SJCRH30 (cell line): ENCODE data around the gene PAX8. TPM values are rescaled to one million over a fixed set of nuclear protein-coding genes. Genes with fewer than 3 reads are reported as not detected.

Experiments used
- DNase-seq, 2 experiments: peaks; one replicate each; pipeline ENCODE4 v3.0.0-alpha.2; 2015 to 2020
- H3K27ac ChIP-seq: fragments of 250-450 bp; sonication (Bioruptor Pico); 2 replicates; pipeline ENCODE4 v1.5.1; 2020; ENCODE audit warnings: mild to moderate bottlenecking, moderate library complexity
- H3K27me3 ChIP-seq: fragments of 250-450 bp; sonication (Bioruptor Pico); 2 replicates; pipeline ENCODE4 v1.5.1; 2020; ENCODE audit warnings: mild to moderate bottlenecking, moderate library complexity
- H3K36me3 ChIP-seq: fragments of 250-450 bp; sonication (Bioruptor Pico); 2 replicates; pipeline ENCODE4 v1.5.1; 2020; ENCODE audit warnings: mild to moderate bottlenecking, moderate library complexity
- H3K4me1 ChIP-seq: fragments of 250-450 bp; sonication (Bioruptor Pico); 2 replicates; pipeline ENCODE4 v1.5.1; 2020; ENCODE audit warnings: mild to moderate bottlenecking, moderate library complexity
- H3K4me3 ChIP-seq: fragments of 250-450 bp; sonication (Bioruptor Pico); 2 replicates; pipeline ENCODE4 v1.5.1; 2020; ENCODE audit warnings: mild to moderate bottlenecking, moderate library complexity
- H3K9me3 ChIP-seq: fragments of 250-450 bp; sonication (Bioruptor Pico); replicated peaks from 2 replicates; pipeline ENCODE4 v1.5.1; 2020; ENCODE audit warnings: mild to moderate bottlenecking, moderate library complexity
- total RNA-seq: library from RNA; depleted of rRNA; stranded (reverse); fragments of >200 nt; shearing (Covaris generic); gene quantifications from 2 replicates; pipeline ENCODE4 v1.2.3, GENCODE V29; 2014

Gene PAX8
- total RNA-seq, 1 experiment from 2014 or later, result 1.3 TPM

DNA sequence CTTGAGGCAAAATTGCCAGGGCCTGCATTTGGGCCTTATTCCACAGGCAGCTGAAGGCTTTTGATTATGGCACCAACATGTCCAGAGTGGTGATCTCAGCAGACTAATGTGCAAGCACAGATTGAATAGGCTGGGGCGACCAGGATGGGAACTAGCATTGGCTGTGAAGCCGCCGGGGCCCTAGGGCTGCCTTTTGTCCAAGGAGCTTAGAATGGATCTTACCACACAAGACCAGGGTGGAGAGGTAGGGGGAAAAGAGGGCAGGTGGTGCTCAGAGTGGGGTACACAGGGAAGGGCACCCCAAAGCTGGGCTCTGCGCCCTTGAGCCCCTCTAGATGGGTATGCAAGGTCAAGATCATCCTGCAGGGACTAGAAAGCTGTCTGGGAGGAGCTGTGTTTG lies 81.9 kb downstream of the PAX8 start:
- DNase-seq, result no peak
- Histone ChIP-seq H3K27ac (no peak overlapping the region), H3K4me3 (no peak overlapping the region), H3K36me3 (no peaks in the 10 kb centered on the region), H3K4me1 (peaks cover 5% of the 10 kb centered on the region; the same call in 1 of the 2 replicates), H3K9me3 (no peaks in the 10 kb centered on the region), H3K27me3 (no peaks in the 10 kb centered on the region)

GRCh38 chr2:113195923-113196501 lies 82.7 kb downstream of the PAX8 start:
- H3K27me3 ChIP-seq, result no peaks in the 10 kb centered on the region
- peaks cover 3% of the 10 kb centered on the region; the same call in 1 of the 2 replicates for H3K4me1 ChIP-seq
- no peaks in the 10 kb centered on the region for H3K9me3 ChIP-seq
- H3K27ac ChIP-seq, result no peak overlapping the region
- H3K36me3 ChIP-seq, result no peaks in the 10 kb centered on the region
- DNase-seq, result no peak
- no peak overlapping the region for H3K4me3 ChIP-seq

DNA sequence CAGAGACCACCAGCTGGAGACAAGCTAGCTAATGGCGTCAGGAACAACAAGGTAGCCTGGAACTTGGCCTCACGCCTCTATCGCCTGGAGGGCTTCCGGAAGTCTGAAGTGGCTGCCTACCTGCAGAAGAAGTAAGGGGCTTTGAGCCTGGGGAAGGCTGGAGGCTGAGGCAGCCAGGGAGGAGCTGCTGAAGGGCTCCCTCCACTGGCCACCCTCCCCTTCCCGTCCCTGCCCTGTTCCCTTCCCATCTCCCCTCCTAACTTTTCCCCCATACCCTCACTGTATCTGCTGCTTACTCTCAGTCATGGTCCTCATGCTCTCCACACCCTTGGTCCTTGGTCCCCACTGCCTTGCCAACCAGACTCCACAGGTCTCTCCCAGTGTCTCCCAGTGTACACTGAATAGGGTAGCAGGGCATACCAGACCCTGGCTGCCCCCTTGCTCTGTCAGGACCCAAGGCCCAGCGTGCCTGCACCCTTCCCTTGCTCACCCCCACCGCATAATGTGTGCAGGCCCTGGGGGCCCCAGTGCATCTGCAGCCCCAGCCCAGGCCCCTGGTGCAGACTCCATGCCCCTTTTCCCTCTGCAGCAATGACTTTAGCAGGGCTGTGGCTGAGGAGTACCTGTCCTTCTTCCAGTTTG lies 86.1 kb downstream of the PAX8 start:
- DNase-seq, result no peak
- Histone ChIP-seq H3K4me3 (no peak overlapping the region), H3K4me1 (no peaks in the 10 kb centered on the region), H3K36me3 (no peaks in the 10 kb centered on the region), H3K27me3 (no peaks in the 10 kb centered on the region; the same call in 1 of the 2 replicates), H3K27ac (no peak overlapping the region), H3K9me3 (no peaks in the 10 kb centered on the region)

DNA sequence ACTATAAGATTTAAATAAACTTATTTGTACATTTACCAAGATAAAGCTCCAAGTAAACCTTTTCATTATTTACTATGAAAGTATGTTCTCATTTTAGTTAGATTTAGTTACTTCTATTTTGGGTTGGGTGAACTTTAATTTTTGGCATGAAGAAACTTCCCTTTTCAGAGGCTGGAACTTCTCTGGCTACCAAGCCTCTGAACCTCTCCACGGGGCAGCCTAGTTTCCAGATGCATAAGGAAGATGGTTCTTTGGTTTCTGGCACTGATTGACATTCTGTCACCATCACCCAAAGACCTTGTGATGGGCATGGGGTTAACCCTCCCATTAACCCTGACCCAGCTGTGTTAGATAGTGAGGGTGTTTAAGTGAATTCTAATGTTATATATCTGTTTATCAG lies 87.8 kb downstream of the PAX8 start:
- H3K36me3 ChIP-seq, result no peaks in the 10 kb centered on the region
- H3K27ac ChIP-seq, result no peak overlapping the region
- no peak overlapping the region for H3K4me3 ChIP-seq
- H3K27me3 ChIP-seq, result no peaks in the 10 kb centered on the region; the same call in 1 of the 2 replicates
- H3K4me1 ChIP-seq, result no peaks in the 10 kb centered on the region
- no peaks in the 10 kb centered on the region for H3K9me3 ChIP-seq
- DNase-seq, result no peak

GRCh38 chr2:113187771-113188170 lies 91.0 kb downstream of the PAX8 start:
- Histone ChIP-seq H3K4me1 (no peaks in the 10 kb centered on the region), H3K36me3 (no peaks in the 10 kb centered on the region), H3K4me3 (no peak overlapping the region), H3K9me3 (no peaks in the 10 kb centered on the region), H3K27ac (no peak overlapping the region), H3K27me3 (no peaks in the 10 kb centered on the region; the same call in 1 of the 2 replicates)
- DNase-seq, result no peak

DNA sequence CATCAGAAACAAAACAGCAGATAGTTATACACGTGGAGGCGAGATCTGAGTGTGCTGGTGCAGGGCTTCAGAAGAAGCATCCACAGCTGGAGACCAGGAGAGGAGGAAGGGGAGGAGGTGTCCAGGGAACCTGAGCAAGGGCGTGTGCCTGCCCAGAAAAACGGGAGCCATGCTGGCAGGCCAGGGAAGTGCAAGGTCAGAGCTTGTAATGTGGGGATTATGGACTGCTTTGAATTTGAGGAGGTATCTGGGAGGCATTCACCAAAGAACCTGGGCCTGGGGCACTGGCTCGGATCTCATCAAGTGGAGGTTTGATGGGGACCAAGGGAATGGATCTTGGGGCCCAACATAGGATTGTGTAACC lies 92.3 kb downstream of the PAX8 start:
- Histone ChIP-seq H3K27ac (no peak overlapping the region), H3K27me3 (no peaks in the 10 kb centered on the region; the same call in 1 of the 2 replicates), H3K4me1 (peaks cover 3% of the 10 kb centered on the region), H3K36me3 (no peaks in the 10 kb centered on the region), H3K9me3 (no peaks in the 10 kb centered on the region), H3K4me3 (no peak overlapping the region)
- DNase-seq, result no peak

- DNase-seq, result no peak
- peaks cover 6% of the 10 kb centered on the region for H3K4me1 ChIP-seq
- H3K27me3 ChIP-seq, result no peaks in the 10 kb centered on the region; the same call in 1 of the 2 replicates
- no peaks in the 10 kb centered on the region for H3K9me3 ChIP-seq
- no peak overlapping the region for H3K27ac ChIP-seq
- H3K36me3 ChIP-seq, result no peaks in the 10 kb centered on the region
- no peak overlapping the region for H3K4me3 ChIP-seq
Measured at GRCh38 chr2:113185664-113186432, 92.9 kb downstream of the PAX8 start.

DNA sequence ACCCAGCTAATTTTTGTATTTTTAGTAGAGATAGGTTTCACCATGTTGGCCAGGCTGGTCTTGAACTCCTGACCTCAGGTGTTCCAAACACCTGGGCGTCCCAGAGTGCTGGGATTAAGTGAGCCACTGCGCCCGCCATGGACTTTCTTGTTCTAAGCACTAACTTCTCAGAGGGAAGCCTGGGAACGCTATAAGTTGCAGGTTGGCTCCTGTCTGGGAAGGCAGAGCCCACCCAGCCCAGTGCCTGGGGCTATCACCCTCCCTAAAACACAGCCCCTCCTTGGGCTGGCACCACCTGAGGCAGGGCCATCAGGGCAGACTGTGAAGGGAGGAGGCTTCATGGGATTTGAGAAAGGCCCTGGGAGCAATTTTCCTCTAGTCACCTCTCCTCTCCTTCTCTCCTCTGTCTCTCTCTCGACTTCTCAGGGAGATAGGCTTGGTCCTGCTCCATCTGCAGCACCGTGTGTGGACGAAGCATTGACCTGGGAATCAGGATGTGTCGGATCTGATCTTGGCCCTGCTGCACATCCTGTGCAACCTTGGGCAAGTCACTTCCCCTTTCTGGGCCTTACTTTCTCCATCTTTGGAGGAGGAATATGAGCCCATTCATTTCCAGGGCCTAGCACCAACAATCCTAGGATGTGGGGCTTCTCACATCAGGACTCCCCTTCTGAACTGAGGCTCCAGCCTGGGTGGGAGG lies 94.0 kb downstream of the PAX8 start:
- no peaks in the 10 kb centered on the region for H3K9me3 ChIP-seq

DNA sequence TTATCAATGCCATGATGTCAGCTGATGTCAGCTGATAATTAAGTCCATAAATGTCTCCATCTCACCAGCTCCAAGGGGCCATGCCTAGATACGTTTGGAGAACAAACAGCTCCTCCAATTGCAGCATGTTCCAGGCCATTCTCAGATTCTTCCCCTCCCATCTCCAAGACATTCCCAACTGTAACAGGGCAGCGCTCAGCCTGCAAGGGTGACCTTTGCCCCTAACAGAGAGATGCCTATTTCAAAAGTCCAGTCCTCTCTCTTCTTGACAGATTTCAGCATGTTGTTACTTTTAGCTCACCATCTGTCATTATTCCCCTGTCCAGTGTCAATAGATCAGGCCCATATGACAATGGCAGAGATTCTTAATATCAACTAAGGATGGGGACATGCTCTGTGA lies 95.0 kb downstream of the PAX8 start:
- no peak for DNase-seq
- peaks cover 6% of the 10 kb centered on the region for H3K4me1 ChIP-seq

More for the DNA sequence above, 94.0 kb downstream of the PAX8 start:
- H3K27ac ChIP-seq, result no peak overlapping the region
- H3K27me3 ChIP-seq, result no peaks in the 10 kb centered on the region
- H3K36me3 ChIP-seq, result no peaks in the 10 kb centered on the region
- no peak overlapping the region for H3K4me3 ChIP-seq
- peaks cover 6% of the 10 kb centered on the region for H3K4me1 ChIP-seq
- no peak for DNase-seq

GRCh38 chr2:113183264-113183663 lies 95.5 kb downstream of the PAX8 start:
- Histone ChIP-seq H3K9me3 (no peaks in the 10 kb centered on the region), H3K36me3 (no peaks in the 10 kb centered on the region), H3K27me3 (no peaks in the 10 kb centered on the region), H3K4me3 (no peak overlapping the region), H3K27ac (no peak overlapping the region), H3K4me1 (peaks cover 6% of the 10 kb centered on the region)
- DNase-seq, result no peak

More for the DNA sequence above, 95.0 kb downstream of the PAX8 start:
- Histone ChIP-seq H3K36me3 (no peaks in the 10 kb centered on the region), H3K9me3 (no peaks in the 10 kb centered on the region), H3K27ac (no peak overlapping the region), H3K4me3 (no peak overlapping the region), H3K27me3 (no peaks in the 10 kb centered on the region)

GRCh38 chr2:113182471-113183260 lies 96.1 kb downstream of the PAX8 start:
- H3K36me3 ChIP-seq, result no peaks in the 10 kb centered on the region
- no peaks in the 10 kb centered on the region for H3K27me3 ChIP-seq
- no peak for DNase-seq

GRCh38 chr2:113181258-113182051 lies 97.3 kb downstream of the PAX8 start:
- no peaks in the 10 kb centered on the region for H3K9me3 ChIP-seq
- DNase-seq, result peak in 1 of 2 experiments; percentile 34
- no peak overlapping the region for H3K4me3 ChIP-seq
- H3K27me3 ChIP-seq, result peaks cover 5% of the 10 kb centered on the region; the same call in 1 of the 2 replicates
- peaks cover 6% of the 10 kb centered on the region for H3K4me1 ChIP-seq
- H3K36me3 ChIP-seq, result no peaks in the 10 kb centered on the region
- H3K27ac ChIP-seq, result no peak overlapping the region

More at GRCh38 chr2:113182471-113183260, 96.1 kb downstream of the PAX8 start:
- no peaks in the 10 kb centered on the region for H3K9me3 ChIP-seq
- H3K27ac ChIP-seq, result no peak overlapping the region
- no peak overlapping the region for H3K4me3 ChIP-seq
- peaks cover 6% of the 10 kb centered on the region for H3K4me1 ChIP-seq

DNA sequence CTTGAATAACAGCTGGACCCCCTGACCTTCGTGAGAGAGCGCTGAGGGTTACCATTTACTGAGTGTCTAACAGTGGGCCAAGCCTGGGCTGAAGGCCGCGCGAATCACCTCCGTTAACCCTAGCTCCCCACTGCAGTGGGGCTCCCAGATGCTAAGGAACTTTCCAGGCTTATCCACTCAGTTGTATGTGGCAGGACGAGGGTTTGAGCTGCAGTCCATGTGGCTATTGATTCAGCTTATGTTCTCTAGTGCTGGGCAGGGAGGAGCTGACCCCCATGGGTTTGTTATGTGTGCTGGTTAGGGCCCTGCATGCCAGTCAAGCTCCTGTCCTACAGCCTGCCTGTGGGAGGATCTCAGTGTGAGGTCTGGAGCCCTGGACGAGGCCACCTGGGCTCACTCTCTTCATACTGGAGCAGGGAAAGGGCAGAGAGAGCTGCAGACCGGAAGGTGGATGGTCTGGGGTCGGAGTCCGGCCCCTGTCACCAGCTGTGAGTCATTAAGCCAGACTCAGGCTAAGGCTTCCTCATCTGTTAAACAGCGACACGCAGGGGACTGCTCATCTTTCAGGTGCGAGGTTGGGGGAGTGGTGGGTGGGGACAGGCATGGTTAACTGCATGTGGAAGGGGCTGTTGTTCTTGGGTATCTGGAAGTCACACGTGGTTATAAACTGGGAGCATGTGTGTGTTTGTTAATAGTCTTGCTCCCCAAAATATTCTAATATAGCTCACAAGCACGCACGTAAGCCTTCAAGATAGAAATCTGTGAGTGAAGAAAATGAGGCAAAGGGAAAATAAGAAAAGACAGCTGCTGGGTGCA lies 98.4 kb downstream of the PAX8 start:
- H3K27me3 ChIP-seq, result peaks cover 10% of the 10 kb centered on the region; the same call in 1 of the 2 replicates
- H3K36me3 ChIP-seq, result no peaks in the 10 kb centered on the region
- no peak overlapping the region for H3K27ac ChIP-seq
- no peak for DNase-seq
- no peaks in the 10 kb centered on the region for H3K9me3 ChIP-seq
- peaks cover 6% of the 10 kb centered on the region for H3K4me1 ChIP-seq
- H3K4me3 ChIP-seq, result no peak overlapping the region
